Endothelial cell of umbilical vein (primary cell): ENCODE measurements around the gene SIGLECL1. TPM values are rescaled to one million over a fixed set of nuclear protein-coding genes. Genes with fewer than 3 reads are reported as not detected.

Source experiments
- BruUV-seq: library from RNA; stranded (reverse); fragments of 400-500 nt; replicated peaks from 2 replicates; lab custom pipeline; 2021; lab: Mats Ljungman, UMichigan
- CTCF ChIA-PET: fragments of 300-600, 350-600 bp; sonication (Branson Sonifier 250); formaldehyde crosslinking; loops from one replicate; lab custom pipeline; 2021; ENCODE audit warnings: antibody characterized with exemption, inconsistent platforms; lab: Charles Lee
- POLR2A ChIA-PET: fragments of 300-600, 350-600 bp; sonication (Branson Sonifier 250); formaldehyde crosslinking; loops from one replicate; lab custom pipeline; 2021; ENCODE audit warnings: antibody characterized with exemption, inconsistent platforms; lab: Charles Lee
- DNase-seq: peaks from one replicate; pipeline ENCODE4 v3.0.0-alpha.2; 2011; ENCODE audit warnings: low read depth, low spot score
- FAIRE-seq: peaks from 2 replicates; lab custom pipeline; 2011; peaks lifted over from hg19 to GRCh38; lab: Jason Lieb, UNC
- H2AFZ ChIP-seq: 2 replicates; pipeline ENCODE4 v1.6.0; 2012; ENCODE audit warnings: low read depth, low read length, control low read depth, inconsistent platforms
- H3K27ac ChIP-seq: 2 replicates; pipeline ENCODE4 v1.5.1; 2011; ENCODE audit warnings: low read depth, mild to moderate bottlenecking, control low read depth, low read length, moderate library complexity; ENCODE audit not compliant: insufficient read depth
- H3K27me3 ChIP-seq, 2 experiments: 2 replicates each; pipeline versions ENCODE4 v1.6.0 to v1.6.1; 2011; ENCODE audit warnings: low read length in 2 of 2, mixed read lengths in 1 of 2; ENCODE audit not compliant: control insufficient read depth in 2 of 2, insufficient read depth in 2 of 2
- H3K36me3 ChIP-seq, 2 experiments: 2 replicates in 1 of 2; 3 replicates in 1 of 2; pipeline ENCODE4 v1.5.1; 2011; ENCODE audit warnings: low read length in 2 of 2, mild to moderate bottlenecking in 1 of 2, moderate library complexity in 1 of 2; ENCODE audit not compliant: control insufficient read depth in 2 of 2, insufficient read depth in 2 of 2; ENCODE audit errors: extremely low read depth in 1 of 2
- H3K4me1 ChIP-seq: 3 replicates; pipeline ENCODE4 v1.5.1; 2011; ENCODE audit warnings: mild to moderate bottlenecking, low read length; ENCODE audit not compliant: control insufficient read depth, insufficient read depth; ENCODE audit errors: extremely low read depth
- H3K4me2 ChIP-seq: 2 replicates; pipeline ENCODE4 v1.6.1; 2011; ENCODE audit warnings: low read length, control low read depth, mixed read lengths; ENCODE audit not compliant: insufficient read depth
- H3K4me3 ChIP-seq, 3 experiments: fragments of 200-600 bp in 1 of 3; sonication (generic), shearing (Covaris generic) in 1 of 3; replicated peaks in 1 of 3; 2 replicates each; pipeline ENCODE4 v1.5.1; 2011 to 2016; ENCODE audit warnings: control low read depth in 3 of 3, low read length in 3 of 3, mild to moderate bottlenecking in 2 of 3, inconsistent platforms in 1 of 3, low read depth in 1 of 3, moderate library complexity in 1 of 3; ENCODE audit not compliant: insufficient read depth in 1 of 3
- H3K79me2 ChIP-seq: 2 replicates; pipeline ENCODE4 v1.6.0; 2012; ENCODE audit warnings: low read length, inconsistent platforms; ENCODE audit not compliant: control insufficient read depth, insufficient read depth
- H3K9ac ChIP-seq: replicated peaks from 2 replicates; pipeline ENCODE3; 2011; ENCODE audit warnings: low read length, control low read depth; ENCODE audit not compliant: insufficient read depth; ENCODE audit errors: extremely low read depth
- H3K9me1 ChIP-seq: replicated peaks from 3 replicates; pipeline ENCODE4 v1.6.0; 2011; ENCODE audit warnings: mild to moderate bottlenecking, low read length; ENCODE audit not compliant: control insufficient read depth, insufficient read depth; ENCODE audit errors: extremely low read depth
- H3K9me3 ChIP-seq: replicated peaks from 2 replicates; pipeline ENCODE4 v1.5.1; 2012; ENCODE audit warnings: low read length, inconsistent platforms; ENCODE audit not compliant: control insufficient read depth, insufficient read depth
- H4K20me1 ChIP-seq: replicated peaks from 2 replicates; pipeline ENCODE3; 2011; ENCODE audit warnings: mild to moderate bottlenecking, low read length; ENCODE audit not compliant: control insufficient read depth, insufficient read depth; ENCODE audit errors: extremely low read depth
- CTCF ChIP-seq, 2 donors: IDR thresholded peaks; 1 replicate in 1 of 2; 2 replicates in 1 of 2; pipeline ENCODE4 v1.5.1; 2011; ENCODE audit warnings: low read length in 2 of 2, mild to moderate bottlenecking in 2 of 2, moderate library complexity in 2 of 2, control low read depth in 1 of 2, inconsistent platforms in 1 of 2, low read depth in 1 of 2; ENCODE audit not compliant: insufficient read depth in 1 of 2; ENCODE audit errors: extremely low read depth in 1 of 2
- EZH2 ChIP-seq: IDR thresholded peaks from 2 replicates; pipeline ENCODE4 v1.6.1; 2012; ENCODE audit warnings: borderline replicate concordance, low read depth, mild to moderate bottlenecking, moderate library complexity, low read length, inconsistent platforms; ENCODE audit not compliant: severe bottlenecking
- FOS ChIP-seq: IDR thresholded peaks from 2 replicates; pipeline ENCODE4 v1.6.1; 2011; ENCODE audit warnings: mild to moderate bottlenecking, low read length, moderate library complexity, borderline replicate concordance; ENCODE audit not compliant: insufficient read depth
- GATA2 ChIP-seq: IDR thresholded peaks from 2 replicates; pipeline ENCODE4 v1.7.0; 2011; ENCODE audit warnings: low read depth, mild to moderate bottlenecking, moderate library complexity, mixed read lengths, low read length; ENCODE audit not compliant: insufficient read length, insufficient read depth
- JUN ChIP-seq: IDR thresholded peaks from 2 replicates; pipeline ENCODE4 v1.6.1; 2011; ENCODE audit warnings: borderline replicate concordance, low read depth; ENCODE audit not compliant: insufficient read length, insufficient read depth
- MYC ChIP-seq: IDR thresholded peaks from one replicate; pipeline ENCODE4 v1.6.1; 2011; ENCODE audit warnings: mild to moderate bottlenecking, low read depth, low read length
- POLR2A ChIP-seq: IDR thresholded peaks from 2 replicates; pipeline ENCODE4 v1.6.1; 2012; ENCODE audit warnings: low read depth, mild to moderate bottlenecking, control low read depth, low read length
- POLR2AphosphoS5 ChIP-seq: IDR thresholded peaks from 2 replicates; pipeline ENCODE4 v1.6.1; 2012; ENCODE audit warnings: low read depth, mild to moderate bottlenecking, control low read depth, low read length, moderate library complexity; ENCODE audit not compliant: insufficient read depth
- dilution Hi-C: fragments of 300-500 bp; cut with MboI; formaldehyde crosslinking; loops from one replicate; pipeline ENCODE4 v1.15.0; 2019; ENCODE audit warnings: low sequenced_read_pairs; ENCODE audit not compliant: extremely low pct_ligation_motif_present
- intact Hi-C: fragments of 100-400 bp; cut with micrococcal nuclease; formaldehyde crosslinking; loops from one replicate; pipeline ENCODE4 v1.10.0; 2022
- polyA plus RNA-seq, 4 experiments: library from polyadenylated mRNA; depleted of rRNA in 3 of 4; stranded (reverse) in 3 of 4; unstranded in 1 of 4; fragments of >200 nt; gene quantifications; 2 replicates each; pipeline versions ENCODE4 v1.2.1 to v1.2.3, GENCODE V29; 2011 to 2012; ENCODE audit warnings: missing spikeins in 1 of 4
- total RNA-seq: library from RNA; stranded (reverse); gene quantifications from 2 replicates; pipeline ENCODE4 v1.2.3, GENCODE V29; 2021
- TF ChIP-seq, protein P1 (sequence below): IDR thresholded peaks from 2 replicates; pipeline ENCODE4 v1.6.1; 2011; ENCODE audit not compliant: insufficient read depth, insufficient read length

The SIGLECL1 gene
- total and polyA plus RNA-seq, 2 donors (not counting 3 experiments of a cell fraction or from before 2014, with no cell fraction given): not detected

- dilution Hi-C loops (no loop called here), intact Hi-C loops (no loop called here)
- TF ChIP-seq, protein P1, sequence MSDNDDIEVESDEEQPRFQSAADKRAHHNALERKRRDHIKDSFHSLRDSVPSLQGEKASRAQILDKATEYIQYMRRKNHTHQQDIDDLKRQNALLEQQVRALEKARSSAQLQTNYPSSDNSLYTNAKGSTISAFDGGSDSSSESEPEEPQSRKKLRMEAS: no peak
- TF ChIP-seq JUN (no peak), POLR2AphosphoS5 (no peak), FOS (no peak), POLR2A (no peak), EZH2 (no peak), MYC (no peak), CTCF (IDR thresholded peaks at IDR 0.05; ENCODE audit: extremely low read depth in 1 of 2, insufficient read depth in 1 of 2, low read depth in 1 of 2, low read length in 2 of 2) (no peak), GATA2 (no peak)
- BruUV-seq: no TSS peak
- Histone ChIP-seq H3K79me2 (no peaks in the 10 kb centered on the region), H3K9me1 (no peaks in the 10 kb centered on the region), H3K4me1 (no peaks in the 10 kb centered on the region), H3K36me3 (no peaks in the 10 kb centered on the region), H4K20me1 (no peaks in the 10 kb centered on the region), H2AFZ (no peak overlapping the region), H3K27ac (no peak overlapping the region), H3K4me3 (no peak overlapping the region), H3K27me3 (no peaks in the 10 kb centered on the region), H3K4me2 (no peak overlapping the region), H3K9ac (no peak overlapping the region), H3K9me3 (no peaks in the 10 kb centered on the region)
- CTCF ChIA-PET: no interaction called here
- DNase-seq (no peak), FAIRE-seq (no peak)
- POLR2A ChIA-PET: no interaction called here
Observed at GRCh38 chr19:51256155-51256625, 5.3 kb downstream of the SIGLECL1 start.
